K562 (cell line): ENCODE results near the gene FIGNL1.

Experiments
- BHLHE40 ChIP-seq: IDR thresholded peaks from 2 replicates; pipeline ENCODE4 v1.6.1; 2011; ENCODE audit warnings: low read length, improper control_type of control experiment
- RBBP5 ChIP-seq: fragments of 200-600 bp; sonication (generic); IDR thresholded peaks from 2 replicates; pipeline ENCODE4 v1.6.1; 2012; ENCODE audit warnings: borderline replicate concordance, mild to moderate bottlenecking, low read length, control low read depth, inconsistent platforms; ENCODE audit not compliant: insufficient read depth, poor library complexity, severe bottlenecking
- THAP7 ChIP-seq: fragments of 250-450 bp; sonication (Bioruptor Pico); IDR thresholded peaks from 2 replicates; pipeline ENCODE4 v1.5.0; 2021
- YY1 ChIP-seq, 3 experiments: IDR thresholded peaks; 2 replicates each; pipeline ENCODE4 v1.6.1; 2011; ENCODE audit warnings: low read length in 2 of 3, mild to moderate bottlenecking in 2 of 3, moderate library complexity in 2 of 3, borderline replicate concordance in 1 of 3, control low read depth in 1 of 3, low read depth in 1 of 3; ENCODE audit not compliant: insufficient read depth in 3 of 3, insufficient replicate concordance in 2 of 3, control insufficient read depth in 1 of 3, insufficient read length in 1 of 3; ENCODE audit errors: extremely low read depth in 1 of 3
- ZNF561 ChIP-seq: fragments of 450-650 bp; formaldehyde crosslinking; conservative IDR thresholded peaks from 2 replicates; pipeline ENCODE4 v1.4.0; 2020; ENCODE audit warnings: mild to moderate bottlenecking, moderate library complexity
- TF ChIP-seq, protein P1 (sequence below), 3 experiments: IDR thresholded peaks in 2 of 3; conservative IDR thresholded peaks in 1 of 3; 2 replicates each; pipeline ENCODE4 v1.5.1; 2011 to 2012; ENCODE audit warnings: low read length in 3 of 3, mild to moderate bottlenecking in 3 of 3, control low read depth in 2 of 3, improper control_type of control experiment in 1 of 3, inconsistent platforms in 1 of 3, low read depth in 1 of 3, mixed read lengths in 1 of 3, moderate library complexity in 1 of 3; ENCODE audit not compliant: insufficient read depth in 2 of 3

DNA sequence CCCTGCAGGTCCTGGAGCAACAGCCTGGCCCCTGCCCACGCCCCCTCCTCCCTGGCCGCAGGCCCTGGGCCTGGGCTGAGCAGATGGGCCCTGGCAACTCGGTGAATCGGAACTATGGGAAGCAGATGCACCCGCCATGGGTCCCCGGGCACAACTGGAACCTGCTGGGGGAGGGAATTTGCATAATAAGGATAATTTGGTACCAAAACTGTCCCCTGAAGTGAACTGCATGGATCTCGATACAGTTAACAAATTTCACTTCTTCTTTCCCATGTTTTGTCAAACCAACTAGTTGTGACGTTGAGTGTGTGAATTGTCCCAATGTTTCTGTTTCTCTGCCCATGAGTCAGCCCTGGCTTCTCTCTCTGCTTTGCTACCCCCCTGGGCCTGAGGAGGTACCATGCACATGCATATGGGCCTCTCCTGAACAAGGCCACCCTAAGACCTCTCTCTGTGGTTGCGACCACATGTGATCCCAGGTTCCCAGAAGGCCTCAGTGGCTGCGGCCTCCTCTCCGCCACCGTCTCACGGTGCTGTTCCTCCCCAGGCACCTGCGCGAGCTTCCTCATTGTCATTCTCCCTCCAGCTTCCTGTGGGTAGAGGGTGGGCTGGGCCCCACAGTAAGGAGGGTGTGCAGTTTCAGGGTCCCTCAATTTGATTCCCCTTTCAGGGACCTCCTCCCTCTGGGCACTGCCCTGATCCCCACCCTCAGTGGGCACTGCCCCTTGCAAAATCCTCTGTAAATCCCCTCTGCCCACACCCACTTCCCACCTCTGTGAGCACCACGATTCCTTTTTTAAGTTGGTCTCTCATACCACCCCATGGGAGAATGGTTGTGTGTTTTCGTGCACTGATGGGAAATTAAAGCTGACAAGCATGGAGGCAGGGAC lies 40.0 kb downstream of the FIGNL1 start:
- TF ChIP-seq, protein P1, sequence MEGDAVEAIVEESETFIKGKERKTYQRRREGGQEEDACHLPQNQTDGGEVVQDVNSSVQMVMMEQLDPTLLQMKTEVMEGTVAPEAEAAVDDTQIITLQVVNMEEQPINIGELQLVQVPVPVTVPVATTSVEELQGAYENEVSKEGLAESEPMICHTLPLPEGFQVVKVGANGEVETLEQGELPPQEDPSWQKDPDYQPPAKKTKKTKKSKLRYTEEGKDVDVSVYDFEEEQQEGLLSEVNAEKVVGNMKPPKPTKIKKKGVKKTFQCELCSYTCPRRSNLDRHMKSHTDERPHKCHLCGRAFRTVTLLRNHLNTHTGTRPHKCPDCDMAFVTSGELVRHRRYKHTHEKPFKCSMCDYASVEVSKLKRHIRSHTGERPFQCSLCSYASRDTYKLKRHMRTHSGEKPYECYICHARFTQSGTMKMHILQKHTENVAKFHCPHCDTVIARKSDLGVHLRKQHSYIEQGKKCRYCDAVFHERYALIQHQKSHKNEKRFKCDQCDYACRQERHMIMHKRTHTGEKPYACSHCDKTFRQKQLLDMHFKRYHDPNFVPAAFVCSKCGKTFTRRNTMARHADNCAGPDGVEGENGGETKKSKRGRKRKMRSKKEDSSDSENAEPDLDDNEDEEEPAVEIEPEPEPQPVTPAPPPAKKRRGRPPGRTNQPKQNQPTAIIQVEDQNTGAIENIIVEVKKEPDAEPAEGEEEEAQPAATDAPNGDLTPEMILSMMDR (IDR thresholded peaks at IDR 0.05 in 2 of 3, conservative IDR thresholded peaks at IDR 0.05 in 1 of 3; ENCODE audit: insufficient read depth in 2 of 3, low read depth in 1 of 3, low read length in 3 of 3): no peak
- TF ChIP-seq BHLHE40 (no peak), RBBP5 (no peak), THAP7 (CRISPR knock-in tag) (no peak), ZNF561 (no peak), YY1 (IDR thresholded peaks at IDR 0.05; ENCODE audit: borderline replicate concordance in 1 of 3, control insufficient read depth in 1 of 3, extremely low read depth in 1 of 3, insufficient read depth in 3 of 3, insufficient read length in 1 of 3, insufficient replicate concordance in 2 of 3, low read depth in 1 of 3, low read length in 2 of 3) (no peak)
